Activated T-helper 9 cell treated with anti-CD3 and anti-CD28 coated beads, Interleukin-2, amount 50 U/mL, for 16 hours (primary cell): Measurements from ENCODE around the gene EVA1B.
A peak's percentile ranks its signal among the peaks of the same experiment; 100 is the strongest.

Source experiments
- DNase-seq: peaks from one replicate; pipeline ENCODE4 v3.0.0-alpha.2; 2020; ENCODE audit warnings: low read depth

The EVA1B gene

GRCh38 chr1:36323636-36324352 lies at the start of gene EVA1B:
Gene EVA1B, minus strand, starts transcription at chr1:36323645. Its CDS starts 608 bp downstream, at chr1:36323037.
- DNase-seq, result peak; percentile 28

GRCh38 chr1:36372617-36373016 lies 49.2 kb upstream of the EVA1B start:
- DNase-seq, result no peak

GRCh38 chr1:36369061-36369861 lies 45.8 kb upstream of the EVA1B start:
- DNase-seq, result peak; percentile 74

GRCh38 chr1:36367798-36368197 lies 44.4 kb upstream of the EVA1B start:
- DNase-seq, result no peak

GRCh38 chr1:36367066-36367465 lies 43.6 kb upstream of the EVA1B start:
- no peak for DNase-seq

- no peak for DNase-seq
Observed at GRCh38 chr1:36366091-36366661, 42.7 kb upstream of the EVA1B start.

GRCh38 chr1:36365381-36365780 lies 41.9 kb upstream of the EVA1B start:
- DNase-seq, result no peak

- DNase-seq, result no peak
Observed at GRCh38 chr1:36359911-36360550, 36.6 kb upstream of the EVA1B start.

GRCh38 chr1:36359383-36359782 lies 35.9 kb upstream of the EVA1B start:
- DNase-seq, result no peak

GRCh38 chr1:36358514-36359084 lies 35.2 kb upstream of the EVA1B start:
- DNase-seq, result no peak

GRCh38 chr1:36355811-36356210 lies 32.4 kb upstream of the EVA1B start:
- DNase-seq, result no peak

GRCh38 chr1:36354486-36354885 lies 31.0 kb upstream of the EVA1B start:
- no peak for DNase-seq

GRCh38 chr1:36352910-36353878 lies 29.7 kb upstream of the EVA1B start:
- no peak for DNase-seq

GRCh38 chr1:36352125-36352909 lies 28.9 kb upstream of the EVA1B start:
- DNase-seq, result no peak

GRCh38 chr1:36351227-36351977 lies 28.0 kb upstream of the EVA1B start:
- no peak for DNase-seq

GRCh38 chr1:36350659-36351226 lies 27.3 kb upstream of the EVA1B start:
- no peak for DNase-seq

- no peak for DNase-seq
Observed at GRCh38 chr1:36349839-36350238, 26.4 kb upstream of the EVA1B start.

GRCh38 chr1:36349241-36349671 lies 25.8 kb upstream of the EVA1B start:
- DNase-seq, result no peak

- DNase-seq, result no peak
Observed at GRCh38 chr1:36346741-36347370, 23.4 kb upstream of the EVA1B start.
